Psoas muscle (tissue), 8 donors: ENCODE results near the gene SPATA25. TPM values are rescaled to one million over a fixed set of nuclear protein-coding genes. Genes with fewer than 3 reads are reported as not detected.

ENCODE experiments used
- ATAC-seq, 4 donors: fragments of 200-7000 bp; cut with Tn5 transposase; one replicate each; pipeline ENCODE4 v1.9.1; 2020; ENCODE audit warnings: moderate library complexity in 3 of 4, mild to moderate bottlenecking in 2 of 4
- DNase-seq, 2 donors: peaks; one replicate each; pipeline ENCODE4 v3.0.0-alpha.2; 2020
- H3K27ac ChIP-seq: fragments of 200-600 bp; one replicate; pipeline ENCODE4 v1.8.0; 2022
- H3K27me3 ChIP-seq, 3 donors: fragments of 200-600 bp in 1 of 3; one replicate each; pipeline versions ENCODE4 v1.6.1 to v1.8.0; 2013 to 2022; ENCODE audit warnings: low read length in 2 of 3, mild to moderate bottlenecking in 2 of 3, moderate library complexity in 1 of 3; ENCODE audit not compliant: insufficient read depth in 3 of 3
- H3K36me3 ChIP-seq, 2 donors: fragments of 200-600 bp in 1 of 2; one replicate each; pipeline versions ENCODE4 v1.6.1 to v1.8.0; 2013 to 2022; ENCODE audit warnings: low read depth in 1 of 2, mild to moderate bottlenecking in 1 of 2, moderate library complexity in 1 of 2; ENCODE audit not compliant: insufficient read depth in 1 of 2
- H3K4me1 ChIP-seq: fragments of 200-600 bp; one replicate; pipeline ENCODE4 v1.8.0; 2022
- H3K4me3 ChIP-seq: fragments of 200-600 bp; one replicate; pipeline ENCODE4 v1.8.0; 2022; ENCODE audit warnings: mild to moderate bottlenecking
- H3K9me3 ChIP-seq: fragments of 200-600 bp; one replicate; pipeline ENCODE4 v1.8.0; 2022
- CTCF ChIP-seq: fragments of 200-600 bp; IDR thresholded peaks from one replicate; pipeline ENCODE4 v1.8.0; 2022; ENCODE audit warnings: antibody characterized with exemption
- WGBS, 3 donors: extraction: QIAGEN DNeasy Blood & Tissue Kit; methylation state at CpG; one replicate each; pipeline versions ENCODE4 v1.1.6 to v1.1.7; 2013; 5-methylcytosine and 5-hydroxymethylcytosine counted together
- intact Hi-C, 2 donors: fragments of 100-400 bp; cut with DNase I; formaldehyde crosslinking; loops; one replicate each; pipeline versions ENCODE4 v1.11.0 to v1.14.2; 2022
- polyA plus RNA-seq, 3 donors: library from polyadenylated mRNA; stranded (reverse); fragments of 200-250 nt; gene quantifications; one replicate each; pipeline ENCODE4 v1.2.3, GENCODE V29; 2013
- total RNA-seq, 4 donors: library from RNA; stranded (reverse); fragmentation: NEBNext Ultra II Directional in 2 of 4; extraction: Animal tissue kit (Norgen Biotek cat#: 25700) in 2 of 4; gene quantifications; one replicate each; pipeline versions ENCODE4 v1.2.1 to v1.2.4, GENCODE V29; 2021 to 2023
- donor health status: healthy with polysubstance abuse.
- donor health status: DM: no; HTN: no; CAD: no; lungs with moderate emphysema.
- donor health status: Bipolar disorder and iron deficiency.
- donor health status: healthy.
- donor health status: DM: yes; HTN: yes; CAD: no.
- donor health status: DM: no; HTN: no; CAD: no.
- donor health status: DM: no; HTN: no; CAD: no.
- donor health status: DM: yes; HTN: yes; CAD: no.

The SPATA25 gene
- total and polyA plus RNA-seq, 7 donors = 1.0 to 2.7 (median 1.6) TPM

- Histone ChIP-seq H3K4me1 (no peaks in the 10 kb centered on the region), H3K27me3 (no peaks in the 10 kb centered on the region), H3K27ac (no peak overlapping the region), H3K36me3 (peaks cover 5 to 68% of the 10 kb centered on the region in 2 donors), H3K9me3 (no peaks in the 10 kb centered on the region), H3K4me3 (no peak overlapping the region)
- DNase-seq = no peak
- no peak for ATAC-seq
- no peak for TF ChIP-seq CTCF
- intact Hi-C loops = no loop called here
- 87 to 91% (median 90%) methylated on average over 12 to 13 of the region's 13 CpGs for WGBS, 3 donors
These were observed 11.8 kb upstream of the SPATA25 start for GRCh38 chr20:45899046-45899835.

GRCh38 chr20:45898285-45898684, 10.9 kb upstream of the SPATA25 start:
- ATAC-seq (no peak), DNase-seq (peak in 1 of 2 donors; percentile 54)
- intact Hi-C loops = no loop called here
- H3K4me1 ChIP-seq = no peaks in the 10 kb centered on the region
- H3K27ac ChIP-seq = no peak overlapping the region
- H3K36me3 ChIP-seq = peaks cover 5 to 77% of the 10 kb centered on the region in 2 donors
- 81 to 86% (median 83%) methylated on average over 12 of the region's 12 CpGs for WGBS, 3 donors
- no peaks in the 10 kb centered on the region for H3K27me3 ChIP-seq
- no peak overlapping the region for H3K4me3 ChIP-seq
- TF ChIP-seq CTCF = no peak
- H3K9me3 ChIP-seq = no peaks in the 10 kb centered on the region

- Histone ChIP-seq H3K27me3 (no peaks in the 10 kb centered on the region), H3K27ac (no peak overlapping the region), H3K9me3 (no peaks in the 10 kb centered on the region), H3K4me3 (no peak overlapping the region), H3K4me1 (no peaks in the 10 kb centered on the region), H3K36me3 (peaks cover 5 to 83% of the 10 kb centered on the region in 2 donors)
- intact Hi-C loops = no loop called here
- TF ChIP-seq CTCF = no peak
- ATAC-seq = no peak
- 89 to 94% (median 94%) methylated on average over 7 of the region's 7 CpGs for WGBS, 3 donors
- no peak for DNase-seq
These were observed 10.3 kb upstream of the SPATA25 start for GRCh38 chr20:45897692-45898091.

- no peaks in the 10 kb centered on the region for H3K9me3 ChIP-seq
- no peaks in the 10 kb centered on the region for H3K27me3 ChIP-seq
- H3K4me3 ChIP-seq = no peak overlapping the region
- intact Hi-C loops = no loop called here
- peaks cover 5 to 87% of the 10 kb centered on the region in 2 donors for H3K36me3 ChIP-seq
- TF ChIP-seq CTCF = no peak
- H3K4me1 ChIP-seq = no peaks in the 10 kb centered on the region
- no peak overlapping the region for H3K27ac ChIP-seq
- ATAC-seq (no peak), DNase-seq (no peak)
- WGBS, 3 donors = 83 to 91% (median 85%) methylated on average over 2 of the region's 2 CpGs
These were observed 9.9 kb upstream of the SPATA25 start for GRCh38 chr20:45897289-45897688.
